GM18520 (cell line): ENCODE data around the gene CBLN3.
A peak's percentile ranks its signal among the peaks of the same experiment; 100 is the strongest.
"Not testable (repeated sequence)": the region's sequence is repeated elsewhere in the genome, so short reads cannot be mapped to it uniquely, and the experiment has no call there.

Source experiments
- ATAC-seq: cut with Tn5 transposase; IDR thresholded peaks from one replicate; pipeline ENCODE4 v1.9.1; 2021; ENCODE audit not compliant: unreplicated experiment

CBLN3 gene

DNA sequence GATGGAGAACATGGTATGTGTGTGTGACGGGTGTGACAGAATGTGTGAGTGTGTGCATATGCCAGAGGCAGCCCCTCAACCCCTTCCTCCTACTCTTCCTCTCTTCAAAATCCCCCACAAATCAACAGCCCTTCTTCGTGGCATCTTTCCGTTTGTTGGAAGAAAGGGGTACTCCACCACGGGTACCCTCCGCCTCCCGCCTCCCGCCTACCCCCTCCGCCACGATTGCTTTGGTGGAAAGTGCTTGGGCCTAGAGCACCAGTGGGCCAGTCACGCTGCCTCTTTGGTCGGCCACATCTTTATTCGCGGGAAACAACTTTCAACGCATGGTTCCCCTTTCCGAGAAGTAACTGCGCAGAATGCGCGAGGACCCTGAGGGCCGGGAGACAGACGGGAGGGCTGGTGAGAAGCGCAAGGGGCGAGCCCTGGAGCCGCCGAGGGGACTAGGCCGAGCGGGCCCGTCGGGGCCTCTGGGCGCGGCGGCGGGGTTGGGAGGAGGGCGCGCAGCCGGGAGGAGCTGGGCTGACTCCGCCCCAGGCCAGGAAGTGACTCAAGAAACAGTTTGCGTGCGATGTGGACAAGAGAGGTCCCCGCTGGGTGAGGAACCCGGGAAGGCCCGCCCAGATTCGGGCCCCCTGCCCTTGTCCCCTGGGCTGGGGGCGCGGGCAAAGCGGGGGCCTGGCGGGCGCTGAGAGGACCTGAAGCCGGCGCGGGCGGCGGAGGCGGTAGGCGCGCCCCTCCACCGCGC lies at the start of gene CBLN3, which contains the start of gene KHNYN:
CBLN3 (minus strand) TSS at position 274 of the 748 bp plus-strand sequence. CDS start 614 bp downstream, outside the sequence.
KHNYN (plus strand) TSS at position 560 of the 748 bp plus-strand sequence. CDS start 777 bp downstream, outside the sequence.
- peak; percentile 81 for ATAC-seq

DNA sequence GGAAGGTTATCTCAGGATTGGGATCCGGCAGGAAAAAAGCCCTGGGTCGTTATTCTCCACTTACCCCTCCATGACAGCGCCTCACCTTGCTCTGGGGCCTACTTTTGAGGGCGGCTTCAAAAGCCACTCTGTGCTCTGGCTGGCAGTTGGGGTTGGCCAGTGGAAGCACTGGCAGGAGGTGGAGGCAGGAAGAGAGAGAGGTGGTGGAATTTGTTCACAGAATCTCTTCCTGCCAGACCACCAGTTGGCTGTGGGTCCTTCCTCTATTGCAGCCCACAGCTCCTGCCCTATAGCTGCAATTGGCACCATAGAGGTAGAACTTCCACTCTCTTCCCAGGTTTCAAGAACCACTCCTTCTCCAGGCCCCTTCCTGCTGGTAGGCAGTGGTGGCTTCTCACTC lies 45.8 kb upstream of the CBLN3 start:
- no peak for ATAC-seq

DNA sequence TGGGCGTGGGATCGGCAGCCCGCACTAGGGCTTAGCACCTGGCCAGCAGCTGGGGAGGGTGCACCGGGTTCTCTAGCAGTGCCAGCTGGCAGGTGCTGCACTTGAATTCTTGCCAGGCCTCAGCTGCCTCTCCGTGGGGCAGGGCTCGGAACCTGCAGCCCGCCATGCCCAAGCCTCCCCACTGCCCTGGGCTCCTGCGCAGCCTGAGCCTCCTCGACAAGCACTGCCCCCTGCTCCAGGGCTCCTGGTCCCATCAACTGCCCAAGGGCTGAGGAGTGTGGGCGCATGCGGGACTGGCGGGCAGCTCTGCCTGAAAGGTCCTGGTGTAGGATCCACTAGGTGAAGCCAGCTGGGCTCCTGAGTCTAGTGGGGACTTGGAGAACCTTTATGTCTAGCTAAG lies 43.7 kb upstream of the CBLN3 start:
- no peak for ATAC-seq

DNA sequence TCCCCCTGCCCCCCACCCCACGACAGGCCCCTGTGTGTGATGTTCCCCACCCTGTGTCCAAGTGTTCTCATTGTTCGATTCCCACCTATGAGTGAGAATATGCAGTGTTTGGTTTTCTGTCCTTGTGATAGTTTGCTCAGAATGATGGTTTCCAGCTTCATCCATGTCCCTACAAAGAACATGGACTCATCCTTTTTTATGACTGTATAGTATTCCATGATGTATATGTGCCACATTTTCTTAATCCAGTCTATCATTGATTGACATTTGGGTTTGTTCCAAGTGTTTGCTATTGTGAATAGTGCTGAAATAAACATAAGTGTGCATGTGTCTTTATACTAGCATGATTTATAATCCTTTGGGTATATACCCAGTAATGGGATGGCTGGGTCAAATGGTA lies 41.0 kb upstream of the CBLN3 start:
- not testable (repeated sequence) for ATAC-seq

DNA sequence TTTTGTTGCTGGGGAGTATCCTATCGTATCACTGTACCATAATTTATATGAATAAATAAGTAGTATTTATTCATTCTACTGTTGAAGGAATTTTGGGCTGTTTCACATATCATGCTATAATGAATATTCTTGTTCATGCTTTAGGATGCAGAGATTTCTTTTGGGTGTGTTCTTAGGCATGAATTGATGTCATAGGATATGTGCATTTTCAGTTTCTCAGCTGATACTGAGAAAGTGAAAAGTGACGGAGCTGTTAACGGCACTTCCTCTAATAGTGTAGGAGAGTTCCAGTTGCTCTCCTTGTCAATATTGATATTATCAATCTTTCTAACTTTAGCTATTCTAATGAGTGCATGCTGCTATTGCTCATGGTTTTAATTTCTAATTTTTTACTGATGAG lies 36.3 kb upstream of the CBLN3 start:
- no peak for ATAC-seq

DNA sequence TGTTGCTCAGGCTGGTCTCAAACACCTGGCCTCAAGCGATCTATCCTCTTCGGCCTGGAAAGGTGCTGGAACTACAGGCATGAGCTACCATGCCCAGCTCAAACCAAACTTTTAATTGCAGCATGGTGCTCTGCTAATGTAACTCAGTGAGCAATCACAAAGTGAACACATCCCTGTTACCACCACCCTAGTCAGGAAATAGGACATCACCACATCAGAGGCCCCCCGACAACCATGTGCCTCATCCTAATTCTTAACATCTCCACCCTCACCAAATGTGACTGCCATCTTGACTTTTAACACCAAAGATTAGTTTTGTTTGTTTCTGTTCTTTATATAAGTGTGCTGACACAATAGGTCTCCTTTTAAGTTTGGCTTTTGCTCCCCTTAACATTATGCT lies 35.9 kb upstream of the CBLN3 start:
- ATAC-seq: no peak

DNA sequence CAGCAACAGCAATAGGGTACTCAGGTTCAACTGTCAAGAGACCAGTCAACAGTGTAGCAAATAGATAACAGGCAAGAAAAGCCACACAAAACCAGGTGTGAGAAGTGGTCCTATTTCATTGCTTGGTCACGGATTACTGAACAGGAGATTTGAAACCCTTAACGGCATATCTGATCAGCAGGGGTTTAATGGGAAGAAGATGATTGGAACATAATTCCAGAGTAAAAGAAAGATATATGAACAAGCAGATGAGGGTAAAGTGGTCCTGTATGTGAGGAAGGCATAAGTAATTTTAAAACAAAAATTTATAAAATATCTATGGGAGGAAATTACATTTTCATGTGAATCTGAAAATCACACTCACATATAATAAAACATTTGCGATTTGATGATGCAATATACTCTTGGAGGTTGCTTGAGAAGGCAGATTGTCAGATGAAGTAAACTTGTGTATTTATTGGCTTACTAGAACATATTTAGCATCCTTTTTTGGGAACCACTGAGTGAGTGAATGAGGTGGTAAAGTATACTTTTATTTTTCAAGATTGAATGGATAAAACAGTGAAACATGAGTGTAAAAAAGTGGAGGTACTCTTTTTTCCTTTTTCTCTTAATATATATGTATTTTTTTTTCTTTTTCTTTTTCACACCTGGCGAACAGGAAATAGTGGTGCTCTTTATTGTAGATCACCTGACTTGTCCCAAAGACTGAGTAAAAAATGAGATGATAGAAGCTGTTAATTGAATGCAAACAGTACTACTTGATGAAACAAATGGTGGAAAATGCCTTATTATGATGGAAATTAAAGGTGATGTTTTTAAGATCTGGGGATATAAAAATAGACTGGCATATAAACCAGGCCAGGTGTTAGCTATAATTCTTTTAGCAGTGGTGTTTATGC lies 34.7 kb upstream of the CBLN3 start:
- no peak for ATAC-seq

DNA sequence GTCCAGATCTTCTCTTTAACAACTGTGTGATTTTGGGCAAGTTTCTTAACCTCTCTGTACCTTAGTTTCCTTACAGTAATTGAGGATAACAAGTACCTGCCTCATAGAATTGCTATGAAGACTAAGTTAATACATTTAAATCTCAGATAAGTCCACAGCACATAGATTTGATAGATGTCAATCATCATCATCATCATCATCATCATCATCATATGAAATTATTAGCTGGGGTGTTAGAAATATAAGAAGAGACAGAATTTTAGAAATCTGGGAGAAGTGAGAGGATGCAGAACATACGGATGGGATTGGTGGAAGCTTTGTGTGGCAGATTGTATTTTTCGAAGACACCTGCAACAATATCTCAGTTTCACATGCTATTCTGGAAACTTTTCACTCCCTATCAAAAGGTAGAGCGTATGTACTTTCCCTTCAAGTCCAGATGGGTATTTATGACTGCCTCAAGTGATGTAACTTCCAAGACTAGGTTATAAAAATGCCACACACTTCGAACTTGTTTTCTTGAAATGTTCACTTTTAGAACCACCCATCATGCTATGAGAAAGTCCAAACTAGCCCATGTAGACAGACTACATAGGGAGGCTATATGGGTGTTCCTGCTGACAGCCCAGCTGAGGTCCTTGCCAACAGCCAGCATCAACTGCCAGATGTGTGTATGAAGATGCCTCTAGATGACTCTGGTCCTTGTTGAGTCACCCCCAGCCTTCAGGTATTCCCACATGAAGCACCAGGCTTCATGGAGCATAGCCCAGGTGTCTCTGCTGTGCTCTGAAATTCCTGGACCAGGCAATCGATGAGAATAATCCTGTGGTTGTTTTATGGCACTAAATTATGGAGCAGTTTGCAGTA lies 33.8 kb upstream of the CBLN3 start:
- ATAC-seq: no peak

DNA sequence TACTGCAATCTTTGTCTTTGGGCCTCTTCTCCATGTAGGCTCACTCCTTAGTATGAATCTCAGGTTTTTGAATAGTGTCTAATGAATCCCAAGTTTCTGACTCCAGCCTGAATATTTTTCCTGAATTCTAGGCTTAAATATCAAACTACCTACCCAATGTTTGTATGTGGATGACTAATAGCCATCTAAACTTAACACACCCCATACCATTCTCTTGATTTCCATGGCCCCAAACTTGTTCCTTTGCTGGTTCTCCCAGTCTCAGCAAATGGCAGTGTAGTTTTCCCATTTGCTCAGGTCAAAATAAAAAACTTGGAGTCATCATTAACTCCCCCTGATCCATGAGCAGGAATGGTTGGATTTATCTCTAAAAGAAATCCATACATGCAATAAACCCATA lies 31.9 kb upstream of the CBLN3 start:
- no peak for ATAC-seq

DNA sequence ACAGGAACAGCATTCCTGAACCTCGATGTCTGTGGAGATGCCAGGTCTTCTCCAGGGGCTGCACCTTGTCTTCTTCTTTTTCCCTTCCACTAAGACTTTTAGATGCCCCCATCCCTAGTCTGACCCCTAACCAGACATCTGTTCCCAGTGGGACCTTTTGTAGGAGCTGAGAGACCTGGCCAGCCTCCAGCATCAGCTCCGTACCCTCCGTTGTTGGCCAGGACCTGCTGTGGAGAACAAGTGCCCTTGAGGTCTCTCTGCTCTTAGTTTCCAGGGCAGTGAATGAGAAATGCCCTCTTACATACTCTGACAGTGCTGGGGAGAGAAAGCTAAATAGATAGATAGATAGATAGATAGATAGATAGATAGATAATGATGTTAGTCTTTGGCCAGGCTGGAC lies 29.9 kb upstream of the CBLN3 start:
- ATAC-seq: no peak

DNA sequence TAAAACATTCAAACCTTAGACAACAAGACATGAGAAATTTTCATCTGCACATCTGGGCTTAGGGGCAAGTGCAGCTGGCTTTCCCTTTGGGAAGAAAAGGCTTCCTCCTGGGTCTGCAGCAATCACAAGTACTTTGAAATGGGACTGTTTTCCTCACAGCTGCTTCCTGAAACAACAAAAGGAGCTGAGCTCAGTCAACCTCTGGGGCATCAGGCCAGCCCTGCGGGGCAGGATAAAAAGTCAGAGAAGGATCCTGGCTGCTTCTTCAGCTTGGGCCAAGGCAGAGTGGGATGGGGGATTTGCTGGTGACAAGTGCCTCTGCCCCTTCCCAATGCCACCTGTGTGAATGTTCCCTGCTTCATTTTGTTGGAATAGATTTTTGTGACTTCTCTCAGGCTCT lies 29.3 kb upstream of the CBLN3 start:
- ATAC-seq: no peak

DNA sequence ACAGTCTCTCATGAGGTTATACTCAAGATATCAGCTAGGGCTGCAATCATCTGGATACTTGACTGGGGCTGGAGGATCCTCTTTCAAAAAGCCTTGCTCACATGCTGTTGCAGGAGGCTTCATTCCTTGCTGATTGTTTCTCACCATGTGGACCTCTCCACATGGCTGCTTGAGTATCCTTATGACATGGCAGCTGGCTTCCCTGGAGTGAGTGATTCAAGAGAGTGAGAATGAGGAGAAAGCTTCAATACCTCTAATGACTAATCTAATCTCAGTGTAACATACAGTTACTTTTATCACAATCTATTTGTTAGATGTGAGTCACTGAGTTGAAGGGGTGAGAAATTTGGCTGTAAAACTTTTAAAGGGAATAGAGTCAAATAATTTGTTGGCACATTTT lies 27.5 kb upstream of the CBLN3 start:
- ATAC-seq: no peak

DNA sequence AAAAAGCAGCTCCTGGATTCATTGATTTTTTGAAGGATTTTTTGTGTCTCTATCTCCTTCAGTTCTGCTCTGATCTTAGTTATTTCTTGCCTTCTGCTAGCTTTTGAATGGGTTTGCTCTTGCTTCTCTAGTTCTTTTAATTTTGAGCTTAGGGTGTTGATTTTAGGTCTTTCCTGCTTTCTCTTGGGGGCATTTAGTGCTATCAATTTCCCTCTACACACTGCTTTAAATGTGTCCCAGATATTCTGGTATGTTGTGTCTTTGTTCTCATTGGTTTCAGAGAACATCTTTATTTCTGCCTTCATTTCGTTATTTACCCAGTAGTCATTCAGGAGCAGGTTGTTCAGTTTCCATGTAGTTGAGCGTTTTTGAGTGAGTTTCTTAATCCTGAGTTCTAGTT lies 21.4 kb upstream of the CBLN3 start:
- ATAC-seq: not testable (repeated sequence)

DNA sequence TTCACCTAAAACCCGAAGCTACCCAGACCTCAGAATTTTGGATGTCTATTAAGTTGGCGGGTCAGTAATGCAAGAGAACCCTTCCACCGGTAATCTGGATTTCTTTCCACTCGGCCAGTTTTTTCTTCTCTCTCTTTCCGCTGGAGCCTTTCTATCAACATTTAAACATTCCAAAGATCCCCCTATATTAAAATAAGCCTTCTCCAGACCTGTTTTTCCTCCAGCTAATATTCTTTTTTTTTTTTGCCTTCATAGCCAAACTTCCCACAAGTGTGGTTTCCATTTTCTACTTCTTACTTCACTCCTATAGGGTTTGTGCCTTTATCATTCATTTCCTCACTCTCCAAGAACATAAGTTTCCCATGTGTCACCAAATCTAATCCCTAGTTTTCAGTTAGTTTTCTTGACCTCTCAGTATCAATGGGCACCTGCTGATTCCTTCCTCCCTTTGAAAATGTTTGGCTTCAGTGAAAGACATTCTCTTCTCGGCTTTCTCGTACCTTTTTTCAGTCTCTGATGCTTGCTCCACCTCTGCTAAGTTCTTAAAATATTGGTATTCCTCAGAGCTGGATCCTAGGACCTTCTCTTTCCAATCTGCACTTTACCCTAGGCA lies 13.7 kb upstream of the CBLN3 start:
- ATAC-seq: no peak

DNA sequence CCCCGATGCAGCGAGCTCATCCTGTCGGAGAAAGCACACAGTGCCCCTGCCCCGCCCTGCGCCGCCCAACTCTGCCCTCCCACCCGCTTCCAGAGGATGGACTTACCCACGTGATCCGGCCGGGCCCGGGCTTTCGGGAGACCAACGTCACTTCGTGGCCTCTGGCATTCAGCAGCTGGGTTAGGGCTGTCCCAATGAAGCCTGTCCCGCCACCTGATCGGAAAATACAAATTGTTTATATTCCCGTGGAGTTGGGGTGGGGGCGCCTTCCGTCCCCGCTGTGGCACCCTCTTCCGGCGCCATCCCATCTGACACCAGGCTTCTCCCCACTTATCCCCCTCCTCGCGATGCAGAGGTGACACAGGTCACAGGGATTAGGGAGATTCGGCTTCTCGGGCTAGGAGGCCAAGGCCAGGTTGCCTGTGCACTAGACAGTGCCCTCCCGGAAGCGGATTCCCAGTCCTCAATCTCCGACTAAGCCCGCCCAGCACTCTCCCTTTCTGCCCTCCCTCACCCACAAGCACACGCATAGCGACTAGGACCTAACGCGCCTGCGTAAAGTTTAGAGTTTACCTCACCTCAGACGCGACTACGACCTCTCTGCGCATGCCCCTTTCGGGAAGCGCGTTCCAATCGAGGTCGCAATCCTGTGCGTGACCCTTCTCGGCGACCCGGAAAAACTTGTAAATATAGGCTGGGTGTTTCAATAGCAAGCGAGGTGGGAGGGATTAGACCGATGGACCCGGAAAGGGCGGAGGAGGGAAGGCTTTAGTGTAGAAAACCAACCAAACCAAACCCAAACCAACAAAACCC lies 13.0 kb upstream of the CBLN3 start, which contains the start of gene SDR39U1:
SDR39U1 (minus strand) TSS at position 537 of the 813 bp plus-strand sequence; CDS start at position 530, 7 bp downstream.
- ATAC-seq: peak; percentile 89

DNA sequence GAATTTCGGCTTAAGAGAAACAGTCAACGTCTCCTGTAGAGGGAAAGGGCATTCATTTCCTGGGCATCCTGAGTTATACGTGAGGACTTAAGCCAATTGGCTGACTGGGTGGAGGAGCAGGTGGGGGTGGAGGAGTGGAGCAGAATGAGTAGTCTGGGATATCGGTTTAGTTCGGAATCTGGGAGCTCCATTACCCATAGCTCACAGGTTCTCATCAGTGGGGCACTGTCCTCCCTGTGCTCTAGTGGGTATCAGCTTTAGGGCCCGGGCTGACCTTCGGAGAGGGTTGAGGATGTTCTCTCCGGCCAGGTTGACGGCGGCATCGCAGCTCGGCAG lies 12.4 kb upstream of the CBLN3 start:
- ATAC-seq: no peak

DNA sequence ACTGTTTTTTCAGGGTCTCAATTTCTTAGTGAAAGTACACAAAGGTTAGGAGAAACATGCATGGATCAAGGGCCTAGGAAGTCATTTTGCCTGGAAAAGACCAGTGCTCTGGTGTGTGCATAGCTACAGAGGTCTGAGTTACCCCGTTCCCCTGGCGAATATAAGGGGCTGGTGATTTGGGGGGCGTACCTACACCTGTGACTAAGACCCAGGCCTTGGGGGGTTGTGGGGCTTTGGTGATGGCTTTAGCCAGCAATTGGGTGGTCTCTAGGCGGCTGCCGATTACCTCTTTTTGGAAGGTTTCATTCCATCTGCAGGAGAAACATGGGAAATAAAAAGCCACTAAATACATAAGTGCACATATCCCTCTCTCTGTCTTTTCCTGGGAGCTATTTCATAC lies 12.0 kb upstream of the CBLN3 start:
- ATAC-seq: no peak

DNA sequence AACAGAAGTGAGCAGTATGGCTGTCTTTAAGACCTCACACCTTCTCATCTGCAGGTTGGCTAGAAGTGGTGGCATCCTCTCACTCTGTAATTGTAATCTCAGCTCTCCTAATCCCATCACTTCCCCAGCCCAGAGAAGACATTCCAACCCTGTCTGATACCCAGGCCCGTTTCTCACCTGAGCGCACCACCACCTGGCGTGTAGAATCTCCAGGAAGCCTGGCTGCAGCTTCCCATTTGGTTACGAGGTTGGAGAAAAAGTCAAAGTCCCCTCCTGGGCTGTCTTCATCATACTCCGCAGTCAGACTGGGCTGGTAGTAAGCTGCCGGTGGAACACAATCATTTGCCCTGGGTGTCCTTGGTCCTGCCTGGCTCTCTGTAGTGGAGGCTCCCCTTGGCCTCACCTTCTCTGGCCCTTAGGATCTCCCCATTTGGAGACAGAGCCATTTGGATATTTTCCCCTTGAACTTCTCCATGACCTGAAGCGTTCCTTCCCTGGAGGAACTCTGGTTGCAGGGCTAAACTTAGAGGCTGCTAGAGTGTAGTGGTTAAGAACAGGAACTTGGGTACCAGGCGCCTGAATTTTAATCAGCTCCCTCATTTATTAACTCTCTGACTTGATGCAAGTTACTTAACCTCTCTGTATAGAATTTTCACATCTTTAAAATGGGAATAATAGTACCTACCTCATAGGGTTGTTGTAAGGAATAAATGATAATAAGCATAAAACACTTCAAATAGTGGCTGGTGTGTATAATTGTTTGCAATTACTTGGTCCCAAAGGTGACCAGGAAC lies 11.3 kb upstream of the CBLN3 start:
- no peak for ATAC-seq
